ENCODE results near the gene WNT7B.

The WNT7B gene

DNA sequence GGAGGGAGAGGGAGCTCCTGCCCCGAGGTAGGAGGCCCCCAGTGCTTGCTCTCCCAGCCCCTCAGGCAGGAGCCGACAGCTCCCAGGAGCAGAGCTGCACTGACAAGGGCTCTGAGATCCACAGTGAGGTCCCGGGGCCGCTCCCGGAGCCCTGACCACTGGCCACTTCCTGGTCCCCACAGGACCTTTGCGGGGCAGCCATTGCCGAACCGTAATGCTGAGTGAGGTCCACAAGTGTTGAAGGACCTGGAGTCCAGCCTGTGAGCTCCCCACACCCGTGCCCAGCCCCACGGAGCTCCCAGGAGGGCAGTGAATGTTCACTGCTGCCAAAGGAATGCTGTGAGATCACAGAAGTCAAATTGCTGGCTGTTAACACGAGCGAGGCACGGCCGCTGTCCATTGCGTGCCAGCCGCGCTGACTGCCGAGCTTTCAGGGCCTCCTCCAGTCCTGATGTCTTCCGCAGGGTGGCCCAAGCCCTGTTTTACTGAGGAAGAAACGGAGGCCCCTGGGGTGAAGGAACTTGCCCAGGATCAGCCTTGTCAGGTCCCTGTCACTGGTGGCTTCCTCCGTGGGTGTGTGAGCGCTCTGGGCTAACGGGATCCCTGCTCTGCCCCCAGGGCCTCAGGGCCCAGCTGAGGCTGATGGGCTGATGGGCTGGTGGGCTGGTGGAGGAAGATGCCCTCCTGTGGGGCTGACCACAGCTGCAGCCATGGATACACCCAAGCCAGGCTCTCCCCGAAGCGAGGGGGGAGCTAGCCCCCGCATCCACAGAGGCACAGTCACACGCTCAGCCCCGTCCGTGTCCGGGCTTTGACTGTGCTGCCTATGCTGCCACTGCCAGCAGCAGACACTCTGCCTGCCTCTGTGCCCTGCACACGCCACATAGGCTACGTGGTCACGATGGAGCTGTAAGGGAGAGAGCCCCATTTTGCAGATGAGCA, 70.8 kb downstream of the WNT7B start:
- in situ Hi-C loops (cut with MboI; ENCODE audit: low pct_unique_long_range_greater_than_20kb, low sequenced_read_pairs): no loop called here
- no peak for DNase-seq

DNA sequence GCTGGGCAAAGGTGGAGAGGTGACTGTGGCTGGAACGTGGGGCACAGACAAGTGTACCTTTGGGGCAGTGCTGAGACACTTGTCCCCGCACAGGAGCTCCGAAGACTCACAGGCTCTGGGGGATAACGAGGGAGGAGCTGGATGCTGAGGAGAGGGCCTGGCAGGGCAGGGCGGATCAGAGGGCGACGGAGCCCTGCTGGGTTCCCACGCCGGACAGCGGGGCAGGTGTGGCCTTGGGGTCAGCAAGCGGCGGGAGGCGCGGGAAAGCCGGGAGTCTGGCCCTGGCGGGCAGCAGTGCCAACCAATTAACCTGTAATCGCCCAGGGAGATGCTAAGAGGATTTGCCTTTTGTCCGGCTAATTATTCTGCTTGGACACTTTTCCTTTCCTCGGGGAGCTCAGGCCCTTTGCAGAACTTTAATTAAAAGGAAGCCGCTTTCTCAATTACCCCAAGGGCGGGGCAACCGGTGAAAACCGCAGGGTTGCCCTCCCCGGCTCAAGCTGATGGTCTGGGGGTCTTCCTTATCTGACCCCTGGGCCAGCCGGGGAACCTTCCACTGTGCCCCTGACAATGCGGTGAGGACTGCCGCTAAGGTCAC, 71.5 kb downstream of the WNT7B start:
- DNase-seq: no peak
- in situ Hi-C loops (cut with MboI; ENCODE audit: low pct_unique_long_range_greater_than_20kb, low sequenced_read_pairs): no loop called here

DNA sequence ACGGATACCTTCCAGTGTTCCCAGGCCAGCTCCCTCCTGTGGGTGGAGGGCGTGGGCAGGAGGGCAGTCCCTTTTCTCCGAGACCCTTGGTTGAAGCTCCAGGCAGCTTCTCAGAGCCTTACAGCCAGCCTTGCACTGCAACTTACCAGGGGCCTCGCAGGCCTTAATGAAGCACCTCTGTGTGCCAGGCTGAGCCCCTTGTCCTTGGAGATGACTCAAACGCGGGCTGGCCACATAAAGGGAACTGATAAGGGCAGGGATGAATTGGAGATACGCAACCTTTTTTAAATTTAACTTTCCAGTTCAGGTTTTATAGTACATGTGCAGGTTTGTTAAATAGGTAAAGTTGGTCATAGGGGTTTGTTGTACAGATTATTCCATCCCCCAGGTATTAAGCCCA, 72.7 kb downstream of the WNT7B start:
- in situ Hi-C loops (cut with MboI; ENCODE audit: low pct_unique_long_range_greater_than_20kb, low sequenced_read_pairs): no loop called here
- DNase-seq: no peak

DNA sequence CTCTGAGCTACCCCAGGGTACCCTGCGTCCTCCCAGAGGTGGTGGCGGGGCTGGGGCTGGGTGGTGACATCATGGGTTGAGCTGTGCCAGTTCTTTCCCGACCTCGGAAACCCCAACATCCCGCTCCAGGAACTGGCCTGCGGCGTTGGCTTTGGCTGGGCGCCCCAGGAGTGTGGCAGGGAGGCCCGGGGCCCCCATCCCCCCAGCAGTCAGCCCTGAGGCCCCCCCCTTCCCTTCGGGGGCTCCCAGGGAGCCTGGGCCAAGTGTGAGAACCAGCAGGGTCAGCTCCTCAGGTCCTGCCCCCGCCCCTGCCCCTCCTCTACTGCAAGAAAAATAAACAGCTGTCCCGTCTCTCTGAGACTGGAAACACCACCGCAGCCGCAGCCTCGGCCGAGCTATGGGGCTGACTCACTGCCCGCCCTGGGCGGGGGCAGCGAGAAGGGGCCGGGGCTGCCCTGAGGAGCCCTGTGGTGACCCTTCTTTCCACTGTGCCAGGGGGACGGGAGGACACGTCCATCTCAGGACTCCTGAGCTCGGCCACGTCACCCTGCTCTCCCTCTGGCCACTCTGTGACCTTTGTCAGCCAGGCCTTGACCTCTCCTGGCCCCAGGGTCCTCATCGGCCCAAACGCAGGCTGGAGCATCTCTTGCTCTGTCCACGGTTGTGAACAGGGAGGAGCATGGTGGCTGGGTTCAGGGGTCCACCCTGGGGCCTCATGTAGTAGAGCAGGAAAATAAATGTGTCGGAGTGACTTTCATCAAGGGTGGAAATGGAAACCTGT, 73.4 kb downstream of the WNT7B start:
- in situ Hi-C loops (cut with MboI; ENCODE audit: low pct_unique_long_range_greater_than_20kb, low sequenced_read_pairs): no loop called here
- no peak for DNase-seq

DNA sequence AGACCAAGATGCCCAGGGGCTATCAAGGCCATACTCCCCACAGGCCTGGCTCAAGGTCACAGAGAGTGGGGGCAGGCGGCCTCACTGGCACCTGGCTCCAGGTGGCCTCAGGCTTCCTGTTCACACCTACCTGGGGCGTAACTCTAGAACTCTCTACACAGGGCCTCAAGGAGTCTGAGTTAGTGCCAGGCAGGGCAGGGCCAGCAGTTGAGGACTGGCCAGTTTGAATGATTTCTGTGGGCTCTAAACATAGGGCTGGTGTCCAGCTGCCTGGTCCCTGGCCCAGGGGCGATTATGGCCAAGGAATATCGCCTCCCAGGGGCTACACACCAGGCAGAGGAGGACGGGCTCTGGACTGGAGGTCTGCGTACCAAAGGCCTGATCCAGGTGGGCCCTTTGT, 79.2 kb downstream of the WNT7B start:
- in situ Hi-C loops (cut with MboI; ENCODE audit: low pct_unique_long_range_greater_than_20kb, low sequenced_read_pairs): no loop called here
- DNase-seq: no peak

DNA sequence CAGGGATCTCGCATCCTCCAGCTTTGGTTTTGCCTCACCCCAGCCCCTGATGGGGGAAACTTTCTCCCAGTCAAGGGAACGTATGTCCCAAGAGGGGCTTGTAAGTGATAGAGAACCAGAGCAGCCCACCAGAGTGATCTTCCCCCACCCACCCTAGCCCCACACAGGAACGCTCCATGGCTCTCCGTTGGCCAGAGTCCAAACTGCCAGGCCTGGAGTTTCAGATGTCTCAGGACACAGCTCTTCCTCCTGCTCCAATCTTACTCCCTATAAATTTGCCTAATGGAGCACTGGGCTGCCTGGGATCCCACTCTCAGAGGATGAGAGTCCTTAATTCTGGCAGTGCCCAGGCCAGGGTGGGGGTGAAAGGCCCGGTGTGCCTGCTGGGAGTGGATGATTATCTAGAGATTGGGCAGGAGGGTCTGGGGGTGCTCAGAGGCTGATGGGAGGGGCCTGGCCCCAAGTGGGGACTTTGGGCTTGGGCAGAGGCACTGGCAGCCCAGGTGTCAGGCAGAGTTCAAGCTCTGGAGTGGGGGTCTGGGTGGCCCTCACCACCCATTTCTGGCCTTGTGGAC, 79.9 kb downstream of the WNT7B start:
- in situ Hi-C loops (cut with MboI; ENCODE audit: low pct_unique_long_range_greater_than_20kb, low sequenced_read_pairs): no loop called here
- DNase-seq: no peak

DNA sequence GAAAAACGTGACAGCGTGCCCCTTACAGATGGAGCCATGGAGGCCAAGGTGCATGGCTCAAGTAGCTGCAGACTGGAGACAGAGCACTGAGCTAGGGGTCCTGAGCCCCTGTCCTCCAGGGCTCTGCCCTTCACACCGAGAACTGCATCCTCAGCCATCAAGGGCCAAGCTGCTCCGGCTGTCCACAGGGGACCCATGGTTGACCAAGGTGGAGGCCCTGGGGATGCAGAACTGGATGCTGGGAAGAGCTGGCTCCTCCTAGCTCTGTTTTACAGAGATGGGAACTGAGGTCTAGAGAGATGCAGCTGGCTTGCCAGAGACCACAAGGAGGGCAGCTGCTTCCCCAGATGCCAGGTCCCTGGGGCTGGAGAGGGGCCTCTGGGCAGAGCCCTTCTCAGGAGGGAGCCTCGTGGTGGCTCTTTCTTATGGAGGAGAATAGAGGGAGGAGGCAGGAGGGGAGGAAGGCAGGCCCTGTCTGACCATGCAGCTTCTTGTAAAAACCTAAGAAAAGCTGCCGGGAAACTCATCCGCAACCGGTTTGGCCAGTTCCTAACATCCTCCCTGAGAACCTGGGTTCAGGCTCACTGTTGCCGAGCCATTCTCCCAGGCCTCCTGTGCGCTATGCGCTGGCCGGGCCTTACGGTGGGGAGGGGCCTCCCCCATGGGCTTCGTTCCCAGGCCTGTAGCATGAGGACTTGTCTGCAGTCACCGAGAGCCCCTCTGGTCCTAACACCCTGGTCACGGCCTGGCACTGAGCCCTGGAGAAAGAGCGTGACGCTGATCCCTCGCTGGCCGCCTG, 80.6 kb downstream of the WNT7B start:
- in situ Hi-C loops (cut with MboI; ENCODE audit: low pct_unique_long_range_greater_than_20kb, low sequenced_read_pairs): no loop called here
- DNase-seq: no peak

DNA sequence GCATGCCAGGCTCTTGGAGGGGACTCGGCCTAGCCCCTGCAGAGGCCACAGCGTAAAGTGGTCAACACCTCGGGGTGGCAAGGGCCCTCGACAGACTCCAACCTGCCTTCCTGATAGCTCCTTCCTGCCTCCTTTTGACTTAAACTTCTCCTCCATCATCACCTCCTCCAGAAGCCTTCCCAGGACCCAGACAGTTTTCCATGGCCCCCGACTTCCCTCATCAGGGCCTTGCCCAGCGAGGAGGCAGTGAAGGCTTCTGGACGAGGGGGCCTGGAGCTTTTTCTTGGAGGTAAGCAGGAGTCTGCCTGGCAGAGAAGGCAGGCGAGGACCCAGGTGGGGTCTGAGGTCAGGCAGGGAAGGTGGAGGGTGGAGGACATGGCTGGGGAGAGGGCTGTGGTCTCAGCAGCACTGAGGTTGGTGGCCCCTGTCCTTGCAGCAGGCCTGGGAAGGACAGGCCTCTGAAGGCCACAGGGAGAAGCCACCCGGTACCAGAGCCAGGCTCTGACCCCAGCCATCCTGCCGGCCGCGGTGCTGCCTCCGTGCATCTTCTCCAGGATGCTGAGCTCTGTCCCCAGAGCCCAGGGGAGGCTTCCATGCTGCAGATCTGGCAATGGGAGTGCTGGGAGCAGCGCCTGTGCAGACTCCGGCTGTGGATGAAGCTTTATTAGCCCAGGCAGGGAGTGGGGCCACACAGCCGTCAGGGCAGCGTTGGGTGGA, 81.4 kb downstream of the WNT7B start:
- in situ Hi-C loops (cut with MboI; ENCODE audit: low pct_unique_long_range_greater_than_20kb, low sequenced_read_pairs): no loop called here
- DNase-seq: no peak

DNA sequence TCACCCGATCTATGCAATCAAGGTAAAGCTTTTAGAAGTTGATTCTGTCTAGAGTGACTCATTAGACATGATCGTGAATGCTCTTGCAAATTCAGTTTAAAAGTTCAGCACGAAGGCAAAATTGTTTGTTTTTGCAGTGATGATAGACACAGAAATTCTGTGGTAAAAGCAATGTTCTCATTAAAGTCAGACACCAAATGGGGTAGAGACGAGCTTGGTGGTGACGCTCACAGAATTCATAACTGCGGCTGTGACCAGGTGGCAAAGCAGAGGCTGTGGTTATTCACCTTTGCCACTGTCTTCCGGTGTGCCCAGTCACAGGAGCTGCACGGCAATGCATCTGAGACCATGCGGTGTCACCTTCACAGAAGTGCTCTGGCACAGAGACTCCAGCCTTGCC, 83.4 kb downstream of the WNT7B start:
- no peak for DNase-seq
- in situ Hi-C loops (cut with MboI; ENCODE audit: low pct_unique_long_range_greater_than_20kb, low sequenced_read_pairs): no loop called here

DNA sequence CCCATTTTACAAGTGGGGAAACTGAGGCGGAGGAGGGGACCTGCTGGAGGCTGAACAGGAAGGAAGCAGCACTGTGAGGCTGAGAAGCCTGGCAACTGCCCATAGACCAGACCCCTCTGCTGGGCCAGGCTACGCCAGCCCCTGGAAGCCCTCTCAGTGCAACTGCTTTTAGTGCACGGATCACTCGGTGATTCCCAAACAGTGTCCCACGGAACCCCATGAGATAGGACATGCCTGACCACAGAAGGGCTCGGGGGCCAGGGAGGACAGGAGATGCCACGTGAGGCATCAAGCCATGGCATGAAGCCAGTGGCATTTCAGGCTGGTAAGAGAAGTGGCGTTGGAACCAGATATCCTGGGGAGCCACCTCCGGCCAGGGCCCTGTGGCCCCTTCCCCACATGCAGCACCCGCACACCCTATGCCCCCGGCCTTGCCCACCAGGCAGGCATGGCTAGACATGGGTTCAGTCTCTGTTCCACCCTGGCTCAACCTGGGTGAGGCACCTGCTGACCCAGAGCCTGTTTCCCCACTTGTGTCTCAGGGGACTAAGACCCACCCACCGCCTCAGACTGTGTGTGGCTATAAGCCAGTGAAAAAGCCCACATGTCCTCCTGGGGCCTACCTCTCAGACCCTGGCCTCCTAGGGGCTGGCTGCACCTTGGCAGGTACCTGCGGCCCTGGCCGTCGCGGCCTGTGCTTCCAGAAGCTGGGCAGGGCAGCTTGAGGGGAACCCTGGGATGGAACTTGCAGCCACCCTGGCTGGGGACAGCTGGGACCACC, 84.1 kb downstream of the WNT7B start:
- in situ Hi-C loops (cut with MboI; ENCODE audit: low pct_unique_long_range_greater_than_20kb, low sequenced_read_pairs): no loop called here
- DNase-seq: no peak

DNA sequence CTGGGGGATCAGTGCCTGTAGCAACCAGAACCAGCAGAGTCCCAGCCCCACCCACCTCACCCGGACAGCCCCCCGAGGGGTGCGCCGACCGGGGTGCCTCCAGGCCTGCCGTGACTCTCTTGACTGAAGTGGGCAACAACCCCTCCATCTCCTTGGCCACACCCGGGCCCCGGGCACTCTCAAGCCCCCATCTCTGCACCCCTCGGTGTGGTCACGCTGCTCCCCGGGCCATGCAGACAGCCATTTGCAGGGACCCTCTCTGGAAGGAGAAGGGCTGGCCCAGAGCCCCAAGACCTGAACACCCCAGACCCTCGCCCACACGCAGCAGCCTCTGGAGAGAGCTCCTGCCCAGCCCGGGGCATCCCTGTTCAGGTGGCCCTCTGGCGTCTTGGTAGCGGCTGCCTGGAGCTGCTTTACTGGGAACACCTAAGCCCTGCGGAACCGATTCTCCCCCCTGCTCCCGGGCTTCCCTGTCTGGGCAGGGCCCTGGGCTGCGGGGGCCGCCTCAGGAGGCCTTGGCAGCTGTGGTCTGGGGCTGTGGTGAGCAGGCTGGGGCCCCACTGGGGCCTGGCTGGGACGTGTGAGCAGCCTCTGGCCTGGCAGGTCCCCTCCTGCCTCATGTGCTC, 84.9 kb downstream of the WNT7B start:
- DNase-seq: no peak
- in situ Hi-C loops (cut with MboI; ENCODE audit: low pct_unique_long_range_greater_than_20kb, low sequenced_read_pairs): no loop called here

DNA sequence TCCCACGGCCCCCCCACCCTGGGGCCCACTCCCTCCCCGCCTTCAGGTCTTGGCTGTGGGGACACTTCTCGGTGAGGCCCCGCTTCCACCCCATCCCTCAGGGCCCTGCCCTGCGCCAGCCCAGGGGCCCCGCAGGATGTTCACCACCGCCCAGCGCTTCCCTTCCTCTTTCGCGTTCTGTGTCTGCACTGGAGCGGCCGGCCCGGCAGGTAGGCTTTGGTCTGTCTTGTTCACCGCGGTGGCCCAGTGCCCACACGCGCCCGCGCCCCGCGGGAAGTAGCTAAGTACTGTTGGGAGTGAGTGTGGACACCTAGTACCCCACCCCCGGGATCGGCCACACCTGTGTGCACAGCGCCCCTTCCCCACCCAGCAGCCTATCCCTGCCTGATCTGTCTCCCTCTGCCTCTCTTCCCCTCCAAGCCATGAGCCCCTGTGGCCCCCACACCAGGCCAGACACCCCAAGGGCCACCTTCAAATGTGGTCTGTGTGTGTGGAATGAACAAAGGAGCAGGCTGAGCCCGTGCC, 85.4 kb downstream of the WNT7B start:
- in situ Hi-C loops (cut with MboI; ENCODE audit: low pct_unique_long_range_greater_than_20kb, low sequenced_read_pairs): no loop called here
- no peak for DNase-seq

DNA sequence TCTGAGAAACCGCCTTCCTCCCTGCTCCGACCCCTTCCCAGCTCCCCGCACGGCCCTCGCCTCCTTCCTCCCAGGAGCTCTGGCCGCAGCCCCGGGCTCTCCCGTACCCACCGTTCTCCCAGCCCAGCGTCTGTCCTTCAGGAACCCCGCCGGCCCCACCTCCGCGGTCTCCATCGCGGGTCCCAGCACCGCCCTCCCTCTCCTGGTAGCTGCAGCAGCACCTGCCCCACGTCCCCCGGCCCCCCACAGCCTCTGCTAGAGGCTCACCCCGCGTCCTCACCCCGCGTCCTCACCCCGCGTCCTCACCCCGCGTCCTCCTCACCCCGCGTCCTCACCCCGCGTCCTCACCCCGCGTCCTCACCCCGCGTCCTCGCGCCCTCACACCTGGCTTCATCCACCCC, 85.9 kb downstream of the WNT7B start:
- no peak for DNase-seq
- in situ Hi-C loops (cut with MboI; ENCODE audit: low pct_unique_long_range_greater_than_20kb, low sequenced_read_pairs): no loop called here

DNA sequence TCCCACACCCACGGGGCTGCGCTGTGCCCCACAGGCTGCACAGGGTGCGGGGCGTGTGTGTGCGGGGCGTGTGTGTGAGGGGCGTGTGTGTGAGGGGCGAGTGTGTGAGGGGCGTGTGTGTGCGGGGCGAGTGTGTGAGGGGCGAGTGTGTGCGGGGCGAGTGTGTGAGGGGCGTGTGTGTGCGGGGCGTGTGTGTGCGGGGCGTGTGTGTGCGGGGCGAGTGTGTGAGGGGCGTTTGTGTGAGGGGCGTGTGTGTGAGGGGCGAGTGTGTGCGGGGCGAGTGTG, 86.7 kb downstream of the WNT7B start:
- no peak for DNase-seq
- in situ Hi-C loops (cut with MboI; ENCODE audit: low pct_unique_long_range_greater_than_20kb, low sequenced_read_pairs): no loop called here

DNA sequence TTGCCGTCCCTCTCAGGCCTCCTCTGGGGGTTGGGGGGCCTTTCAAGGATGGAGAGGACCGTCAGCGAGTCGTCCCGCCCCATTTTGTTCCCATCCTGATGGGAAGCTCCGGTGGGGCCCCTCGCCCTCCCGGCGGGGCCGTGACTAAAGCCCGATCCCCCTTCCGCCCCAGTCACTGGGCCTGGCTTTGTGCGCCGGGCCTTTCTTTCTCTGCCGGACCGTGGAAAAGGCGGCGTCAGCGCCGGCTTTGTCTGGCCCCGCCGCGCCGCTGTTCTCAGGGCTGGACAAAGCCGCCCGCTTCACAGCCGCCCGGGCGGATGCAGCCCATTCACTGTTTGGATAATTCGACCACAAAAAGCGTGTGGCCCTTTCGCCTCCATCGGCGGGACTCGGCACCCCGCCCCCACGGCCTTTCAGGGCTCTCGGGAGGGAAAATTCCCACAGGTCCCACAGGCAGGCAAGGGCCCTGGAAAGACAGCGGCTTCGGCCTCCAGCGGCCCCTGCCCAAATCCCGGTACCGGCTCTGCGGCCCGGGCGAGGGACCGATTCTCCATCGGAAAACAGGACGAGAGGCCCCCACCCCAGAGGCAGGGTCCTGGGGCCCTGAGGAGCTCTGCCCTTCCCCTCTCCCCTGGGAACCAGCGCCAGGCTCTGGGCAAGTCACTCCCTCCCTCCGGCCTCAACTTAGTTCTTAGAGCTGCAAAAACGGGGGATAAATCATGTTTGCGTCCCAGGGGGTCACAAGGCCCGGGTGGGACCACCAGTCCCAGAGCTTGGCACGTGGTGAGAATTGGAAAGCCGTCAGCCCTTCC, 87.2 kb downstream of the WNT7B start:
- DNase-seq: no peak
- in situ Hi-C loops (cut with MboI; ENCODE audit: low pct_unique_long_range_greater_than_20kb, low sequenced_read_pairs): no loop called here

DNA sequence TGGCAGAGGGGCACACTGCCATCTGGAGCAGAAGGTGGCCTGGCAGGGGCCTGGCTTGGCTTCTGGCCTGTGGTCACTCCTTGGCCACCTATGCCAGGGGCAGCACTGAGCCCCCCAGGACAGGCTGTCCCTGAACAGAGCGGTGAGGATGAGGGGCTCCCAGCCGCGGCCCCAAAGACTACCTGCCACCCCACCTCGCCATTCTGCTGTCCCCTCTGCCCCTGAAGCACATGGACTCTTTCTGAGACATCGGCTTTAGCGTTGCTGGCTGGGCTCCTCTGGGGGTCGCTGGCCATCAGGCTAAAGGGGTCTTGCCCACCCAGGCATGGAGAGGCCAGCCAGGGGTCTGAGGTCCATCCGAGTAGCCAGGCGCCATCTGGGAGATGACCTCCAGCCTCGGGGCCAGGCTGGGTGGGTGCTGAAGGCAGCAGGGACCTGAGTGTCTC, 87.8 kb downstream of the WNT7B start:
- in situ Hi-C loops (cut with MboI; ENCODE audit: low pct_unique_long_range_greater_than_20kb, low sequenced_read_pairs): no loop called here
- no peak for DNase-seq
